Nephron progenitor cell (in vitro differentiated cells): ENCODE data around the gene SETX.

Experiments
- DNase-seq: peaks from one replicate; pipeline ENCODE4 v3.0.0; 2021
- H3K27ac Mint-ChIP-seq: 2 replicates; pipeline ENCODE4 v1.8.0; 2021; ENCODE audit warnings: mild to moderate bottlenecking, moderate library complexity, mixed read lengths
- H3K27me3 Mint-ChIP-seq: 2 replicates; pipeline ENCODE4 v1.8.0; 2021; ENCODE audit warnings: mild to moderate bottlenecking, low read depth, mixed read lengths; ENCODE audit not compliant: poor library complexity
- H3K36me3 Mint-ChIP-seq: 2 replicates; pipeline ENCODE4 v1.8.0; 2021; ENCODE audit warnings: low read depth, mixed read lengths
- H3K4me1 Mint-ChIP-seq: 2 replicates; pipeline ENCODE4 v1.8.0; 2021; ENCODE audit warnings: mixed read lengths
- H3K4me3 Mint-ChIP-seq: 2 replicates; pipeline ENCODE4 v1.8.0; 2021; ENCODE audit warnings: mild to moderate bottlenecking, moderate library complexity, mixed read lengths
- H3K9me3 Mint-ChIP-seq: 2 replicates; pipeline ENCODE4 v1.8.0; 2021; ENCODE audit warnings: mild to moderate bottlenecking, moderate library complexity, mixed read lengths
- TF ChIP-seq, protein P1 (sequence below): fragments of 200-600 bp; sonication (generic); IDR thresholded peaks from 2 replicates; pipeline ENCODE4 v1.5.0; 2021; ENCODE audit warnings: antibody characterized with exemption

SETX gene

DNA sequence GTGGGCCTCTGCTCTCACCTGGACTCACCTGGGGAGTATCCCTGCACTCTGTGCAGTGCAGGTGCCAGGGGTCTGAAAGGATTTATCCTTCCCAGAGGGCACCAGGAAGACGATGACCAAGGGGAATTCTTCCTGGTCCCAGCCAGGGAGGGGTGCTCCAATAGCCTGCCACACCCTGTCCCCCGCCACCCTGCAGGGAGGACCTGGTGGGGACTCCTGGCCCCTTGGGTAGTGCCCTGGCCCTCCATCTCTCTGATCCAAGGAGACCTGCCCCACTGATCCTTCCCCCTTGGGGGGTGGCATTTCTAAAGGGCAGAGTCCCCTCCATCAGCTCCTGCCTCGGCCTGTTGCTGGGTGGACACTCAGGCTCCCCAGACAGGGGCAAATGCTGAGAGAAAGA lies 122.3 kb downstream of the SETX start:
- DNase-seq, result no peak
- TF ChIP-seq, protein P1, sequence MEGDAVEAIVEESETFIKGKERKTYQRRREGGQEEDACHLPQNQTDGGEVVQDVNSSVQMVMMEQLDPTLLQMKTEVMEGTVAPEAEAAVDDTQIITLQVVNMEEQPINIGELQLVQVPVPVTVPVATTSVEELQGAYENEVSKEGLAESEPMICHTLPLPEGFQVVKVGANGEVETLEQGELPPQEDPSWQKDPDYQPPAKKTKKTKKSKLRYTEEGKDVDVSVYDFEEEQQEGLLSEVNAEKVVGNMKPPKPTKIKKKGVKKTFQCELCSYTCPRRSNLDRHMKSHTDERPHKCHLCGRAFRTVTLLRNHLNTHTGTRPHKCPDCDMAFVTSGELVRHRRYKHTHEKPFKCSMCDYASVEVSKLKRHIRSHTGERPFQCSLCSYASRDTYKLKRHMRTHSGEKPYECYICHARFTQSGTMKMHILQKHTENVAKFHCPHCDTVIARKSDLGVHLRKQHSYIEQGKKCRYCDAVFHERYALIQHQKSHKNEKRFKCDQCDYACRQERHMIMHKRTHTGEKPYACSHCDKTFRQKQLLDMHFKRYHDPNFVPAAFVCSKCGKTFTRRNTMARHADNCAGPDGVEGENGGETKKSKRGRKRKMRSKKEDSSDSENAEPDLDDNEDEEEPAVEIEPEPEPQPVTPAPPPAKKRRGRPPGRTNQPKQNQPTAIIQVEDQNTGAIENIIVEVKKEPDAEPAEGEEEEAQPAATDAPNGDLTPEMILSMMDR, result no peak
- H3K36me3 Mint-ChIP-seq, result no peaks in the 10 kb centered on the region
- no peak overlapping the region for H3K4me3 Mint-ChIP-seq
- peaks cover 15% of the 10 kb centered on the region for H3K27me3 Mint-ChIP-seq
- no peak overlapping the region for H3K27ac Mint-ChIP-seq
- H3K9me3 Mint-ChIP-seq, result no peaks in the 10 kb centered on the region
- peaks cover 8% of the 10 kb centered on the region for H3K4me1 Mint-ChIP-seq

DNA sequence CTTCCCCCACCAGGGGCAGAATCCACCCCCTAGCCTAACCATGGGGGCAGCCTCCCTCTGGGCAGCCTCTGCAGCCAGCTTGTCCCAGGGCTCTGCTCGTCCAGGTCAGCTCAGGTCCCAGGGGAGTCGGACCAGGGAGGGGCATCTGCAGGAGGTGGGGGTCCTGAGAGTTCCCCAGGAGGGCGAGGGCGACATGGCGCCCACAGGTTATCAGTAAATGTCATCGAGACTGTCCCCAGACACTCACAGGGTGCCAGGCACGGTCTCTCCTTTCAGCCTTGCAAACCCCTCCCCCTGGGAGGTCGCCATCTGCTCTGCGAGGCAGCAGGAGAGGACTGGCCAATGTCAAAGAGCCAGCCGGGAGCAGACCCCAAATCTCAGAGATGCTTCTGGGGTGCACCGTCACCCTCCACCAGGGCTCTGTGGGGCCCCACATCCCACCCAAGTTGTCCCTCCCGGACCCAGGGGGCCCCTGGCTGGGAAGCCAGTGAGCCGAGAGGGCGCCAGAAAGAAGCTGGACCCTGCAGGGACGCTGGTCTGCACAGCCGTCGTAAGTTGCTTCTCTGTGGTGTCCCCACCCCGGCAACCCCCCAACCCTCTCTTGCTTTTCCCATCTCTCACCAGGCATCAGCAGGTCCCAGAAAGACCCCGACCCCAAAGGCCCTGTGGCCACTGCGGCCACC lies 123.6 kb downstream of the SETX start:
- Mint-ChIP-seq H3K27ac (no peak overlapping the region), H3K4me1 (peaks cover 11% of the 10 kb centered on the region), H3K9me3 (no peaks in the 10 kb centered on the region), H3K4me3 (no peak overlapping the region), H3K27me3 (peaks cover 13% of the 10 kb centered on the region), H3K36me3 (no peaks in the 10 kb centered on the region)
- TF ChIP-seq, protein P1, result no peak
- DNase-seq, result no peak

DNA sequence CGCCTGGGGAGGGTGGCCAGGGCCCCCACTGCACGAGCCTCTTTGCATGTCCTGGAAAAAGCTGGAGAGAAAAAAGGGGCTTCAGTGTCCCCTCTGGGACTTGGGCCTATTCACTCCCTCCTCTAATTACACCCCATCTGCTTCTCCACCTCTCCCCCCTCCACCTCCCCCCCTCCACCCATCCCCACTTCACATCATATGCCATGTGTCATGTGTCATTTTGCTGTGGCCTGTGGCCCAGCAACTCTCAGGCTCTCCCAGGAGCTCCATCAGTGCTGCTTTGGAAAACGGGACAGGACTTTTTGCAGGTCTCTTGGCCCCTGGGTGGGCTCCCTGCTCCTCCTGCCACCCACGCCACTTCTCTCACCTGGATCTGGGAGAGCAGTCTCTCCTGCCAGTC lies 124.2 kb downstream of the SETX start:
- Mint-ChIP-seq H3K36me3 (no peaks in the 10 kb centered on the region), H3K4me3 (no peak overlapping the region), H3K27ac (no peak overlapping the region), H3K27me3 (peaks cover 17% of the 10 kb centered on the region), H3K9me3 (no peaks in the 10 kb centered on the region), H3K4me1 (peaks cover 11% of the 10 kb centered on the region)
- DNase-seq, result no peak
- TF ChIP-seq, protein P1, result no peak

DNA sequence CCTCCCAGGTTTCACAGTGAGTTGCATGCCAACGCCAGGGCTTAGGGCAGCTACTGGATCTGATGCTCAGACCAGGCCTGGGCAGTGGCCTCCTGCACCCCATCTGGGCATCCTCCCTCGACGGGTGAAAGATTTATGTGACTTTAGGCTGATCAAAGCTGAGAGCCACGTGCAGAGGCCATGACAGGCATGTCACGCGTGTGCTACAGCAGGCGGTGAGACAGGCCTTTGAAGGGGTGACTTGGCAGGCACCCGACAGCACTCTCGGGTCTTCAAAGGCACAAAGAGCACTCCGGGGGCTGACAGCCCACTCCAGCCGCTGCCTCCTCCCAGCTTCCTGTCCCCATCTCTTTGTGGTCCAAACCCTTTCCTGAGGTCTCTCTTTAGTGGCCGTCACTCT lies 126.7 kb downstream of the SETX start:
- TF ChIP-seq, protein P1, result no peak
- no peak for DNase-seq
- Mint-ChIP-seq H3K4me3 (no peak overlapping the region), H3K36me3 (no peaks in the 10 kb centered on the region), H3K9me3 (no peaks in the 10 kb centered on the region), H3K27me3 (peaks cover 18% of the 10 kb centered on the region), H3K27ac (peak overlapping the region; percentile 32), H3K4me1 (peaks cover 30% of the 10 kb centered on the region)

DNA sequence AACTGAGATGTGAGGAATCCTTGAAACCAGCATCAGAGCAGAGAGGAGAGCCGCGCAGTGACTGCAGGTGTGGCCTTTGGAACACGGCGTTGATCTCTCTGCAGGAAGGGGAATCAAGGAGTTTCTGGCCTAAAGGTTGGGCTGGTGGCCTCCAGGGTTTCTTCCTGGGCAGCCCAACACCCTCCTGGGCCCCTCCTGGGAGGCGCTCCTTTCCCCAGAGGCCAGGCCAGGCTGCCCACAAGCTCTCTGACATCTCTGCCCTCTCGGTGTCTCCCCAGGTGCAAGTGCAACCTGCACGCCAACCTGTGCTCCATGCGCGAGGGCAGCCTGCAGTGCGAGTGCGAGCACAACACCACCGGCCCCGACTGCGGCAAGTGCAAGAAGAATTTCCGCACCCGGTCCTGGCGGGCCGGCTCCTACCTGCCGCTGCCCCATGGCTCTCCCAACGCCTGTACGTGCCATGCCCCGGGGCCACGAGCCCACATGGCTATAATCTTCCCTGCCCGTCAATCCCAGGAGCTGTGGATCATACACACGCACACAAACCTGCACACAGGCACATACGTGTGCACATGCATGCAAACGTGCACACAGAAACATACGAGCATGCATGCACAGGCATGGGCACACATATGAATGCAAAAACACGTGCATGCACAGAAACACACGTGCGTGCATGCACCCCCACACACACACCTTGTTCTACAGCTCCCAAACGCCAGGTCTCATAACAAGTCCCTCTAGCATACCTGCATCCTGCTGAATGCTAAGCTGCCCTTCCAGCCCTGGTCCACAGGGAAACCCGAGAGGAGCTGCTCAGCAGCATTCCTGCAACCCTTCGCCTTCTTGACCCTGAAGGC lies 128.0 kb downstream of the SETX start:
- Mint-ChIP-seq H3K27me3 (peaks cover 28% of the 10 kb centered on the region), H3K36me3 (no peaks in the 10 kb centered on the region), H3K4me1 (peaks cover 38% of the 10 kb centered on the region), H3K9me3 (no peaks in the 10 kb centered on the region), H3K27ac (no peak overlapping the region), H3K4me3 (no peak overlapping the region)
- TF ChIP-seq, protein P1, result no peak
- no peak for DNase-seq
